ENCODE measurements around the gene ELAVL3. TPM values are rescaled to one million over a fixed set of nuclear protein-coding genes. Genes with fewer than 3 reads are reported as not detected.
"Not testable (repeated sequence)": the region's sequence is repeated elsewhere in the genome, so short reads cannot be mapped to it uniquely, and the experiment has no call there.

The ELAVL3 gene
- total RNA-seq, 1 donor from 2014 or later, result not detected

DNA sequence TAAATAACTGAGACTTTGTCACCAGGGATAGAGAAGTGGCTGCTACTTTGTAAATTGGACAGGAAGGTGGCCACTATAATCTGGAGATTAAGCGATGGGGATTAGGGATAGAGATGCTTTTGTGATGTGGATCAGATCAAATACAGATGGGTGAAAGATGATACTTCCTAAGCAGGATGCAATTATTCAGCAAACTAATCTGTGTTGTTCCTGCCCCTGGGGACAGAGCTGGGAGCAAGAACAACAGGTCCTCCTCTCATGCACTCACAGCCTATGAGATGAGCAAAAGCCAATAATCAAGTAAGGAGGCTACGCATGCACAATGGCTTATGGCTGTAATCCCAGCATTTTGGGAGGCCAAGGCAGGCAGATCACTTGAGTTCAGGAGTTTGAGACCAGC, 66.3 kb downstream of the ELAVL3 start:
- no peaks in the 10 kb centered on the region for H3K36me3 ChIP-seq (ENCODE audit: control insufficient read depth, insufficient read depth, low read length)
- TF ChIP-seq, protein P1, sequence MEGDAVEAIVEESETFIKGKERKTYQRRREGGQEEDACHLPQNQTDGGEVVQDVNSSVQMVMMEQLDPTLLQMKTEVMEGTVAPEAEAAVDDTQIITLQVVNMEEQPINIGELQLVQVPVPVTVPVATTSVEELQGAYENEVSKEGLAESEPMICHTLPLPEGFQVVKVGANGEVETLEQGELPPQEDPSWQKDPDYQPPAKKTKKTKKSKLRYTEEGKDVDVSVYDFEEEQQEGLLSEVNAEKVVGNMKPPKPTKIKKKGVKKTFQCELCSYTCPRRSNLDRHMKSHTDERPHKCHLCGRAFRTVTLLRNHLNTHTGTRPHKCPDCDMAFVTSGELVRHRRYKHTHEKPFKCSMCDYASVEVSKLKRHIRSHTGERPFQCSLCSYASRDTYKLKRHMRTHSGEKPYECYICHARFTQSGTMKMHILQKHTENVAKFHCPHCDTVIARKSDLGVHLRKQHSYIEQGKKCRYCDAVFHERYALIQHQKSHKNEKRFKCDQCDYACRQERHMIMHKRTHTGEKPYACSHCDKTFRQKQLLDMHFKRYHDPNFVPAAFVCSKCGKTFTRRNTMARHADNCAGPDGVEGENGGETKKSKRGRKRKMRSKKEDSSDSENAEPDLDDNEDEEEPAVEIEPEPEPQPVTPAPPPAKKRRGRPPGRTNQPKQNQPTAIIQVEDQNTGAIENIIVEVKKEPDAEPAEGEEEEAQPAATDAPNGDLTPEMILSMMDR (IDR thresholded peaks at IDR 0.05; ENCODE audit: insufficient read depth, low read length, poor library complexity, severe bottlenecking), result no peak
- no peak for DNase-seq (ENCODE audit: low read depth)
- H3K27me3 ChIP-seq (ENCODE audit: control insufficient read depth, insufficient read depth, low read length), result peaks cover 18% of the 10 kb centered on the region
- no peak overlapping the region for H3K4me3 ChIP-seq (ENCODE audit: low read depth, low read length)

DNA sequence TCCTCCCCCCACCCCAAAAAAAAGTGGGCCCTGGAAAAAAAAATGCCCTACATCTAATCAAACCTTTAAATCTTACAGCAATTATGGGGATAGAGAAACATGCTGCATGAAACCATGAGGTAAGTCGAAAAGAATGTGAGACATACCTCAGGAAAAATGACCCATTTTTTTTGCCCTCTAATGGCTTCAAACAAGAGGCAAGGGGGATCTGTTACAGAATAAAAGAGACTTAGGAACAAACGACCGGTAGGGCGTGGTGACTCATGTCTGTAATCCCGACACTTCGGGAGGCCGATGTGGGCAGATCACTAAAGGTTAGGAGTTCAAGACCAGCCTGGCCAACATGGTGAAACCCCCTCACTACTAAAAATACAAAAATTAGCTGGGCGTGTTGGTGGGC, 70.2 kb downstream of the ELAVL3 start:
- DNase-seq (ENCODE audit: low read depth), result peak; percentile 44
- peaks cover 8% of the 10 kb centered on the region for H3K27me3 ChIP-seq (ENCODE audit: control insufficient read depth, insufficient read depth, low read length)
- TF ChIP-seq, protein P1 (IDR thresholded peaks at IDR 0.05; ENCODE audit: insufficient read depth, low read length, poor library complexity, severe bottlenecking), result no peak
- H3K36me3 ChIP-seq (ENCODE audit: control insufficient read depth, insufficient read depth, low read length), result no peaks in the 10 kb centered on the region
- H3K4me3 ChIP-seq (ENCODE audit: low read depth, low read length), result no peak overlapping the region

DNA sequence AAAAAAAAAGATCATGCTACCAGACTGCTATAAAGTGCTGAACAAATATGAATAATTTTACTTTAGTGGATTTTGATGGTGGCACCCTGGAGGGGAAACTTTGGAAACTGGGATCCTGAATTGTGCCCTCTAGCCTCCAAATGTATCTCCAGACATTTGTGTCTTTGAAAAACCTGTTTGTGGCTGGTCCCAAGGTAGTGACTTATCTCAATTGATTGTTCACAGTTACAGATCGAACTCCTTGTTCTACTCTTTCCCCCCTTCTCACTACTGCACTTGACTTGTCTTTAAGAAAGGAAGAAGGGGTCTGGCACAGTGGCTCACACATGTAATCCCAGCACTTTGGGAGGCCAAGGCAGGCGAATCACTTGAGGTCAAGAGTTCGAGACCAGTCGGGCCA, 72.3 kb downstream of the ELAVL3 start:
- no peak for DNase-seq (ENCODE audit: low read depth)
- H3K36me3 ChIP-seq (ENCODE audit: control insufficient read depth, insufficient read depth, low read length), result no peaks in the 10 kb centered on the region
- H3K4me3 ChIP-seq (ENCODE audit: low read depth, low read length), result no peak overlapping the region
- TF ChIP-seq, protein P1 (IDR thresholded peaks at IDR 0.05; ENCODE audit: insufficient read depth, low read length, poor library complexity, severe bottlenecking), result no peak
- peaks cover 8% of the 10 kb centered on the region for H3K27me3 ChIP-seq (ENCODE audit: control insufficient read depth, insufficient read depth, low read length)

DNA sequence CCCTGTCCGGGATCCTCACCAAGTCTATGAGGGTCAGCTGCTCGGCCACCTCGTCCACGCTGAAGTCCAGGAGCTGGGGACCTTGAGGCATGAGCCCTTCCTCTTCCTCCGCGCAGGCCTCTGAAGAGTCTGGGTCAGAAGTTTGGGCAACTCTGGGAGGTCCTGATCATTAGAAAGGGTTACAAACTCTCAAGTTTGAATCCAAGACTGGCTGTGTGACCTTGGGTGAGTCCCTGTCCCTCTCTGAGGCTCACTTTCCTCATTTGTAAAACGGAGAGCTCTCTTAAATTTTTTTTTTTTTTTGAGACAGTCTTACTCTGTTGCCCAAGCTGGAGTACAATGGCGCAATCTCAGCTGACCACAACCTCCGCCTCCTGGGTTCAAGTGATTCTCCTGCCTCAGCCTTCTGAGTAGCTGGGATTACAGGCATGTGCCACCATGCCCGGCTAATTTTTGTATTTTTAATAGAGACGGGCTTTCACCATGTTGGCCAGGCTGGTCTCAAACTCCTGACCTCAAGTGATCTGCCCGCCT, 74.1 kb downstream of the ELAVL3 start:
- DNase-seq (ENCODE audit: low read depth); H3K4me3 ChIP-seq (ENCODE audit: low read depth, low read length); H3K27me3 ChIP-seq (ENCODE audit: control insufficient read depth, insufficient read depth, low read length); H3K36me3 ChIP-seq (ENCODE audit: control insufficient read depth, insufficient read depth, low read length): not testable (repeated sequence)

DNA sequence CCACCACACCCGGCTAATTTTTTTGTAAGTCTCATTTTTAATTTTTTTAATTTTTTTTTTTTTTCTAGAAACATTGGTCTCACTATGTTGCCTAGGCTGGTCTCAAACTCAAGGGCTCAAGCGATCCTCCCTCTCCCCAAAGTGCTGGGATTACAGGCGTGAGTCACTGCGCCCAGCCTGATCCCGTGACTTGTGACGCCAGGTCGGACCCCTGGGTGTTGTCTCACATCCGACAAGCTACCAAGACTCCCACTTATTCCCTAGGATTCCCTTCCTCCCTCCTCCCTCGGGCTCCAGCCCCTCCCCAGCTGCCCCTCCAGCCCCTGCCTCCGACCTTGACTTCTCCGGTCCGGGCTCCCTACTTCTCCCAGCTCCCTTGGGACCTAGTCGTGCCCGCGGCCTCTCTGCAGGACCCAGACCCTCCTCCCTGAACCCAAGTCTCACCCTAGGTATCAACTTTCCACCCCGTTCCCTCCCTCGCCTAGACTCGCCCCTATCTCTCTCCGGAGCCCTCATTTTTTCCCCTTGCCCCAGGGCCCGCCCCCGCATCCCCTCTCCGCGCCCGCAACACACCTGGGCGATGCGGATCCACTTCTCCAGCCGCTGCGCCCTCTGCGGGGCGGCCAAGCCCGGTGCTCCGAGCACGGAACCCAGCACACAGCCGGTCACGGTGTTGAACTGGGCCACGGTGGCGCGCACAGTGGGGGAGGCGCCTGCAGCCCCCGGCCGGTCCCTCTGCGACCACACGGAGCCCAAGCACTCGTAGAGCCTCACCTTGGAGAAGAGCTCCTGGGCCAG, 74.8 kb downstream of the ELAVL3 start:
- Histone ChIP-seq H3K27me3 (ENCODE audit: control insufficient read depth, insufficient read depth, low read length) (peaks cover 8% of the 10 kb centered on the region), H3K36me3 (ENCODE audit: control insufficient read depth, insufficient read depth, low read length) (no peaks in the 10 kb centered on the region), H3K4me3 (ENCODE audit: low read depth, low read length) (no peak overlapping the region)
- no peak for DNase-seq (ENCODE audit: low read depth)
- TF ChIP-seq, protein P1 (IDR thresholded peaks at IDR 0.05; ENCODE audit: insufficient read depth, low read length, poor library complexity, severe bottlenecking), result peak; percentile 43

DNA sequence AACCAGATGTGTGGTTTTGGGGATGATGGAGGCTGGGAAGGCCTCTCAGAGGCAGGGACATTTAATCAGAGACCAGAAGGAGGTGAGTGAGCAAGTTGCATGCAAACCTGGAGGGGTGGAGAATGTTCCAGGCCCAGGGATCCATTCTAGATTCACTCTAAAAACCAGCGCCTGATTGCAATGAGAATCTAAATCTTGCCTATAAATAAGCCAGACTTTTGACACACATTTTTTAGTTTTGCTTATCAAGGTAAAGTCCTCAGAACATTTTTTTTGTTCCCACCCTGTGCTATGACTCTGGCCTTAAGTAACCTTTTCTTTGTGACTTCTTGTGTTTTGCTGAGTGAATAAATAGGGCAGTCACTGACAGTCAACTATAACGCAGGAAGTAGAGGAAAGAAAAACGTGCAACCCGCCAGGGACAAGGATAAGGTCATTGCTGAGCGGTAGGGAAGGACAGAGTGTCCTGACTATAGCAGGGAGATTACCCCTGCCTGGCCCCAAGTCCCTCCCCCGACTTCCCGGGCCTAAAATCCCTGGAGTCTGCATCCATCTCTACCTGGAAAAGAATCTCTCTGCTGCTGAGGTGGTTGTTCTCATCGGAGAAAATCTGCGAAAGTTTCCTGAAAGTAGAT, 76.1 kb downstream of the ELAVL3 start:
- Histone ChIP-seq H3K27me3 (ENCODE audit: control insufficient read depth, insufficient read depth, low read length) (peaks cover 8% of the 10 kb centered on the region), H3K36me3 (ENCODE audit: control insufficient read depth, insufficient read depth, low read length) (no peaks in the 10 kb centered on the region), H3K4me3 (ENCODE audit: low read depth, low read length) (no peak overlapping the region)
- no peak for DNase-seq (ENCODE audit: low read depth)
- TF ChIP-seq, protein P1 (IDR thresholded peaks at IDR 0.05; ENCODE audit: insufficient read depth, low read length, poor library complexity, severe bottlenecking), result no peak
